Tongue (tissue), 2 donors: ENCODE data around the gene RNASE3. TPM values are rescaled to one million over a fixed set of nuclear protein-coding genes. Genes with fewer than 3 reads are reported as not detected.
"Not testable (repeated sequence)": the region's sequence is repeated elsewhere in the genome, so short reads cannot be mapped to it uniquely, and the experiment has no call there.

Experiments used
- DNase-seq: peaks from one replicate; pipeline ENCODE4 v3.0.0-alpha.2; 2015
- total RNA-seq: library from RNA; depleted of rRNA; stranded (reverse); fragments of >200 nt; gene quantifications from one replicate; pipeline ENCODE4 v1.2.3, GENCODE V29; 2014

RNASE3 gene
- total RNA-seq, 1 donor from 2014 or later, result not detected

DNA sequence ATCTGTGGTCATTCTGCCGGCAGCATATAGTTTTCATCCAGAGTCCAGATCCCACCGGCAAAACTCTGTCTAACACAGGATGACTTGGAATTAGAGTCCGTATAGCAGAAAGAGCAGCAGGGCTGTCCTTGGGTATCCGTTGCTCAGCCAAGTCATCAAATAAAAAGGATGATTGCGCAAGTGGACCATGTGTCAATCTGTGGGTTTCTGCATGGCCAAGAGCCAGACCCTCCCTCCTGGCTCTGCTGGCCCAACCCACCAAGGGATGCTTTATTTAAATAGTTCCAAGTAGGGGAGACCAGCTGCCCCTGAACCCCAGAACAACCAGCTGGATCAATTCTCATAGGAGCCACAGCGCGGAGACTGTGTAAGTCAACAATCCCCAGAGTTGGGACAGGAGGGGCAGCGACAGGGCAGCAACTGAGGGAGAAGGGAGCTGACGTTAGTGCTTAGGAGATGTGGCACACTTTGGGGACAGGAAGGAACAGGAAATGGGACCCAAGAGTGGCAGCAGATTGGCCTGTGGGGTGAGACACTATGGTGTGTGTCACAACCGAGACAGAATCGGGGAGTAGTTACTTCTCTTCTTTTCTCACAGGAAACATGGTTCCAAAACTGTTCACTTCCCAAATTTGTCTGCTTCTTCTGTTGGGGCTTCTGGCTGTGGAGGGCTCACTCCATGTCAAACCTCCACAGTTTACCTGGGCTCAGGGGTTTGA is 28.0 kb downstream of the RNASE3 start:
- not testable (repeated sequence) for DNase-seq

- DNase-seq, result not testable (repeated sequence)
These were observed 32.6 kb downstream of the RNASE3 start for GRCh38 chr14:20923766-20924297.

- DNase-seq, result no peak
These were observed 43.1 kb downstream of the RNASE3 start for GRCh38 chr14:20934148-20934762.

DNA sequence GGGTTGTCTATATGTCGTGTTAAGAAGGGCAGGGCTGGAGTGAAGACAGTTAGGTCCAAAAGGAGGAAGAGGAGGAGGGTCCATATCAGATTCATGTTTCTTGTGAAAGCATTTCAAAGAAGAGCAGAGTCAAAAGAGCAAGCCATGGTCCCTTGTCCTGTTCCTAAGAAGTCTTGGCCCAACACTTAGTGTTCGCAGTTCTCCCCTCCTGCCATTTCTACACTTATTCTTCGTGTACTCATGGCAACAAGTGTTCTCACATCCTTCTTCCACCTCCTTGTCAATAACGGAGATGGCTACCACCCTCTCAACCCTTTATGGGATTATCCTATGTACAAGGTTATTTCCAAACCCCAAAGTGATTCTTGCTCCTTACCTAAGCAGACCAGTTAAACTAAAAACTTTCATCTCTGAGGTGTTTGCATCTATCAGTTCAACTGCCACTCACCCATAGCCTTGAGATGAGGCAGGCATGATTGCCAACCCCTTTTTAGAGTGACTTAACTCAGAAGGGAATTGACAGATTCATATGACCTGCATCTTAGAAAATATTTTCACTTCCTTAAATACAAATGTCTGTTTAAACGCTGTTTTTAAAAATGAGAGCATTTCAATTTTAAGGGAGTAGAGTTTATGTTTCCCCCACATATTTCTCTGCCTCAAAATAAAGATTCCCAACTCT is 44.3 kb downstream of the RNASE3 start:
- no peak for DNase-seq

Other genes starting within 250 kb of the RNASE3 start
- not detected for gene OR6S1, start 249.7 kb upstream of the RNASE3 start, total RNA-seq
- gene RNASE4, start 206.8 kb upstream of the RNASE3 start, total RNA-seq, result 21.0 TPM
- gene ANG, start 202.6 kb upstream of the RNASE3 start, total RNA-seq, result 4.3 TPM
- gene EDDM3A, start 145.5 kb upstream of the RNASE3 start, total RNA-seq, result not detected
- gene EDDM3B, start 123.0 kb upstream of the RNASE3 start, total RNA-seq, result not detected
- gene RNASE6, start 110.1 kb upstream of the RNASE3 start, total RNA-seq, result 3.1 TPM
- 38.5 TPM for gene RNASE1, start 88.5 kb upstream of the RNASE3 start, total RNA-seq
- gene RNASE2, start 64.1 kb downstream of the RNASE3 start, total RNA-seq, result 0.82 TPM
- 57.3 TPM for gene METTL17, start 98.6 kb downstream of the RNASE3 start, total RNA-seq
- 5.6 TPM for gene SLC39A2, start 107.9 kb downstream of the RNASE3 start, total RNA-seq
- gene NDRG2, start 133.7 kb downstream of the RNASE3 start, total RNA-seq, result 230 TPM
- not detected for gene TPPP2, start 138.8 kb downstream of the RNASE3 start, total RNA-seq
- not detected for gene RNASE13, start 143.4 kb downstream of the RNASE3 start, total RNA-seq
- 1.2 TPM for gene RNASE7, start 151.0 kb downstream of the RNASE3 start, total RNA-seq
- not detected for gene RNASE8, start 166.4 kb downstream of the RNASE3 start, total RNA-seq
- gene ARHGEF40, start 178.9 kb downstream of the RNASE3 start, total RNA-seq, result 79.2 TPM
- 15.1 TPM for gene ZNF219, start 207.3 kb downstream of the RNASE3 start, total RNA-seq
- gene TMEM253, start 209.7 kb downstream of the RNASE3 start, total RNA-seq, result not detected